Stimulated activated CD4-positive, alpha-beta T cell treated with anti-CD3 and anti-CD28 coated beads, Interleukin-2, amount 100 ng/mL, for 4 hours (primary cell): ENCODE measurements around the gene BCR.
"Not testable (repeated sequence)": the region's sequence is repeated elsewhere in the genome, so short reads cannot be mapped to it uniquely, and the experiment has no call there.

Source experiments
- DNase-seq: peaks from one replicate; pipeline ENCODE4 v3.0.0-alpha.2; 2020; ENCODE audit warnings: low read depth

Gene BCR

DNA sequence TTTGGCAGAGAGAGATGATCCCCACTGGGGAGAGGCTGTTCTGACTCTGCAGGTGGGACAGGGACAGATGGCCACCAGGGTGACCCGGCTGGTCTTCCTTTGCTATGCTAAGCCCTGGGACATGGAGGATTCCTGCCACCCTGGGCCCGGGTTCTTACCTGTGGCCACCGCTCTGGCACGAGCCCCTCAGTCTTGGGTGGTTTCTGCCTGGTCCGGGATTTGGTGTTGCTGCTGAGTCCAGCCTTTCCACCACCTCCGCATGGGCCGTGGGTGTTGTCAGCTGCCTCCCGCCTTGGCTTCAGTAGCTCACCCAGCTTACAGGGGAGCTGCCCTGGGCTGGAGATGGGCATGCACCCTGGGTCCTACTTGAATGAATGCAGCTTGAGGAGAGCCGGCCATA lies 138.0 kb downstream of the BCR start:
- DNase-seq = not testable (repeated sequence)

GRCh38 chr22:23322497-23323080 lies 142.3 kb downstream of the BCR start:
- DNase-seq = not testable (repeated sequence)

DNA sequence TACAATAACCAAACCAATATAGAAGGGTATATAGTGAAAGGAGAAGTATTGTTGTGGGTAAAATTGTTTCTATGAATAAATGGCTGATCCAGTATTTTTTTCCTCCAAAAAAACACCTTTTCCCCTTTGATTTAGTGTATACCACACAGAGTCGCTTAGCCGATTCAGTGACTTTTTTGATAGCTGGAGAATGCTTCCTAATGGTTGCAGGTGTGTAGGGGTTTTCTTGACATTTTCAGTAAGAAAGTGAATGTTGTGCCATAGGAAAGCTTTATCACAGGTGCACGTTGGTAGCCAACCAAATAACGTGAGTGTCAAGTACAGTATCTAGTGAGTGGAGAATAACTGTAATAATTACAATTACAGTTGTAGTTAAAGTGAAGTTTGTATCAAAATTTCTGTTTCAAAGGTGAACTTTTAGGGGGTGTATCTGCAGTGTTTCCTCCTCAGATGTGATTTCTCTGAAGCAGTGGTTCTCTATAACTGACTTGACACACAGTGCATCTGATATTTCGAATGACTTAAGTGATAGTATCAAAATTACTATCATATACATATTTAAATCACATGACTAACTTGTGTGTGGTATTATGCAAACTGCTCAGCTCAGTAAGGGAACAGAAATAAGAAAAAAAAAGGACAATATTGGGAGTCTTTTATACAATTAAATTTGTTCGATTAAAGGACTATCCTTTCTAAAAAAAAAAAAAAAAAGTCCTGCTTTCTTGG lies 143.8 kb downstream of the BCR start:
- not testable (repeated sequence) for DNase-seq

- no peak for DNase-seq
These were observed 144.9 kb downstream of the BCR start for GRCh38 chr22:23325183-23325582.

DNA sequence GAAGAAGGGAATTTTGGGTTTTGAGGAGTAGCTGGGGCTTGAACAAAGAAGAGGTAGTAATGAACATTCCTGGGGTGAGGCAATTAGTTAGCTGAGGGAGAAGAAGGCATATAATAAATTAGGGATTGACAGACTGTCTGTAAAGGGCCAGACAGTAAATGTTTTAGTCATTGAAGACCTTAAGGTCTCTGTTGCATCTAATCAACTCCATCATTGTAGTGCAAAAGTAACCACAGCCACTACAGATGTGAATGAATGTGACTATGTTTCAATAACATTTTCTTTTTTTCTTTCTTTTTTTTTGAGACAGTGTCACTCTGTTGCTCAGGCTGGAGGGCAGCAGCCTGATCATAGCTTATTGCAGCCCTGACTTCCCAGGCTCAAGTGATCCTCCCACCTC lies 153.5 kb downstream of the BCR start:
- not testable (repeated sequence) for DNase-seq

DNA sequence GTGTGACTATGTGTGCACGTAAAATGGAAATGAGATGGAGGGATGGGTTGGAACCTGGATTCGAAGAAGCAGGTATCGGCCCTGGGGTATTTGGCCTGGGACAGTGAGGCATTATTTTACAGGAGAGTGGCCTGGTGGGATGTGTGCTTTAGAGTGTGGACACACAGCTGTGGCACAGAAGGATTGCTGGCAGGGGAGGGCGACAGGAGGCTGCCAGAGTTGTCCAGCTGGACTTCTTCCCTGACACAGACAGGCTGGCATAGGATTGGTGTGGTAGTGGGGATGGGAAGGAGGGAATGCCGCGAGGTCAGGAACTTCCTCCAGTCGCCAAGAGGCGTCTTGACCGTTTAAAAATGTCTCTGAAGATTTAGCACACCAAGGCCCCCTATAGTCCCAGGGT lies 157.4 kb downstream of the BCR start:
- not testable (repeated sequence) for DNase-seq

DNA sequence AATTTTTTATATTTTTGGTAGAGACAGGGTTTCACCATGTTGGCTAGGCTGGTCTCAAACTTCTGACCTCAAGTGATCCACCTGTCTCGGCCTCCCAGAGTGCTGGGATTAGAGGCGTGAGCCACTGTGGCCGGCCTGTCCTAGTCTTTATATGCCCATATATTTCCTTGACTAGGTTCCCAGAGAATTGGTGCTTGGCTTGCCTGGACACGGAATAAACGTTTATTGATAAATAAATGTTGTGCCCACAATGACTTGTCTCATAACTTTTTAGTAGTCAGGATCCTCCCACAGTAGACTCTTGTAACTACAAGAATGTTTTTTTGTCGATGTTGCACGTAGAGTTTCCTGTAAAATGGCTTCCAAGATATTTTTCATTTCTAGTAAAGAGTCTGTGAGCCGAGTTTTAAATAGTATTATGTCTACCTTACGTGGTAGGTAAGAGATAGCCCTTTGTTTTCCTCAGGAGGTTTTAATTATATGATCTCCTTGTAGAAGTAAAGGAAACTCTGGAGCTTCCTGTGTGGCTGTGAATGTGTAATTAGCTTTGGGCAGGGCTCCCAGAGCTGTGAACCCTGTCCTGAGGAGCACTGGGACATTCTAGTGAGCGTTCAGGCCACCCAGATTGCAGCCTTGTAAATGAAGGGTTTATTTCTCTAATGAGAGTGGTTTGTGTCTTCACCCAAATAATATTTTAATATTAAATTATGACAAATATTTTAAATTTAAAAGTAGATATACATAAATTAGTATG lies 161.8 kb downstream of the BCR start:
- DNase-seq = not testable (repeated sequence)

DNA sequence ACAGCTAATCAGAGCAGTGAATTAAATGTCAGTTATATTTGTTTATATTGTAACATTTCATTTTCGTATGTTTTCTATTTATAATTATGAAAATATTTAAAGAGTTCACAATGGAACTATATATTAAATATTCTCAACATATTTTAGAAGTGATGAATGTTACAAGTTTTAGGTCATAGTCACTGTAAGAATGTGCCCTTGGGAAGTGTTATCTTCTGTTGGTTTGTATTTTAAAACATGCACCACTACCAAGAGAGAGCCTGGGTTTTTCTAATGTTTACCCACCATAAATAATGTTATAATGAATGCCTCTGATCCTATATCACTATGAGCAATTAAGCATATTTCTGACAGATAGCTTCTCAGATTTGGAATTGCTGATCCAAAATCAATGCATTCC lies 171.0 kb downstream of the BCR start:
- no peak for DNase-seq

GRCh38 chr22:23353004-23353403 lies 172.7 kb downstream of the BCR start:
- no peak for DNase-seq

GRCh38 chr22:23353696-23354095 lies 173.4 kb downstream of the BCR start:
- DNase-seq = no peak

DNA sequence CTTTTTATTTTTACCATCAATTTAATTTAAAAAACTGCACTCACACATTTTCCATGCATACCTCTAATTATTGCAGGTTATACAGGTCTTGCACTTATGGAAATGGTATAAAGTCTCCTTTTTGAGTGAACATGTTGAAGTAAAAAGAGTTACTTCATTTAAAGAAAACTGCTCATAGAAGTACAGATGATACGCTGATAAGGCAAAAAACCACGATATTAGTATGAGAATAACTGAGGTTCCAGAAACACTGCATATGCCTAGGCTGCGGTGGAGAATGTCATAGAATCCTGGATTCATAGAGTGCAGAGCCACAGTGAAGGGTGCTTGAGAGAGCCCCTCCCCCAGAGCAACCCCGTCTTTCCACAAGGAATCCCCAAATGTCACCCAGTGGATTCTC lies 175.8 kb downstream of the BCR start:
- DNase-seq = no peak

DNA sequence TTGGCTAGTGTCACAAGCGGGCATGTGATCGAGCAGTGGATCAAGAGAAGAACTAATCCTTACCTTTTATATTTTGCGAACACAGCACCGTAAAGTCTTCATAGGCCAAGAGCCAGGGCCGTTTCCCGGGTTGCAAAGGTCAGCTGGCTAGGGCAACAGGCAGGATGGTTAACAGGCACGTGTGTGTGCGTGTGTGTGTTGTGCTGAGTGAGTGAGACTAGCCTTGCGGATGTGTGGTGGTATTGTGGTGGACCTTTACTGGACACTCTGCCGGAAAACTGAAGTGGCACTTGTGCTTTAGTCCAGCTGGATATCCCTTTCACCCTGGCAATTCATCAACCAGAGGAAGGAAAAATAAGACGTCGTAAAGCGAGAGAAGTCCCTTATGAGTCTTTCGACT lies 176.7 kb downstream of the BCR start:
- no peak for DNase-seq

GRCh38 chr22:23359583-23360123 lies 179.3 kb downstream of the BCR start:
- no peak for DNase-seq

DNA sequence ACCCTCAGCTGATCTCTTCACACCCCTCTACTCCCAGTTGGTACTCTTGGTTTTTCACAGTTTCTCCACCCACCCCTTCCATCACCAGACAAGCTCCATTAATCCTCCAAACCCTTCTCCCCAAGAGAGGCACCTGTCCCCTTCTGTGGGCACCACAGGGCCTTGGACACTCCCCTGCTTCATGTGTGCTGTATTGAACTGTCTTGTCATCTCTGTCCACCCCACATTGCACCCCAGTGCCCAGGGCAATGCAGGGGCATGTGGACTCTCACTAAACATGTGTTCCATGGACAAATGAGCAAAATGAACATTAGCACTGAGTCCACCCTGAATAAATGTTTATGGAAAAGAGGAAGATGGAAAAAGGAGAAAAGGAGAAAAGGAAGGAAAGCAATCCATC lies 181.4 kb downstream of the BCR start:
- no peak for DNase-seq

GRCh38 chr22:23363683-23364082 lies 183.4 kb downstream of the BCR start:
- DNase-seq = no peak

DNA sequence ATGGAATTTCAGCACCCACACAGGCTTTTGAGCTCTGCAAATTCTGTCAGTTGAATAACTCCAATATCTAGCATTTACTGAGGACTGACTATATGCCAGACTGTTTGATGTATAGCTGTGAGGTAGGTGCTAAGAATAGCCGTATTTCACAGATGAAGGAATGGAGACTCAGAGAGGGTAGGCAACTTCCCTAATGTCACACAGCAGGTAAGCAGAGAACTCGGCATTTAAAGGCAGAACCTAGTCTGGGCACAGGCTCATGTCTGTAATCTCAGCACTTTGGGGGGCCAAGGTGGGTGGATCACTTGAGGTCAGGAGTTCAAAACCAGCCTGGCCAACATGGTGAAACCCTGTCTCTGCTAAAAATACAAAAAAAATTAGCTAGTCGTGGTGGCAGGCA lies 184.1 kb downstream of the BCR start:
- DNase-seq = no peak

DNA sequence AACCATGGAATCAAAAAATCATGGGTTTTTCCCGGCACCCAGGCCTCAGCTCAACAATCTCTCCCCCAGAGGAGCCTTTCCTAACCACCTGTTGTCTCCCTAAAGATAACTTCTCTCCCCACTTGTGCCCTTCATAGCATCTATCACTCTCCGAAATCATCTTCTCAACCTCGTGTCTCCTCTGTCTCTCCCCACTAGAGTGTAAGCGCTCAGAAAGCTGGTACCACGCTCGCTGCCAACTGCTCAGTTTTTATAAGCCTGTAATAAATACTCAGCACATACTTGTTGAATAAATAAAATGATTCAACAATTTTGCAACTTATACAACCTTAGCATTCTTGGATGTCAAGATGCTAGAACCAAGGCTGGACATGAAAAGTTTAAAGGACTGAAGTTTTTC lies 185.2 kb downstream of the BCR start:
- DNase-seq = no peak

DNA sequence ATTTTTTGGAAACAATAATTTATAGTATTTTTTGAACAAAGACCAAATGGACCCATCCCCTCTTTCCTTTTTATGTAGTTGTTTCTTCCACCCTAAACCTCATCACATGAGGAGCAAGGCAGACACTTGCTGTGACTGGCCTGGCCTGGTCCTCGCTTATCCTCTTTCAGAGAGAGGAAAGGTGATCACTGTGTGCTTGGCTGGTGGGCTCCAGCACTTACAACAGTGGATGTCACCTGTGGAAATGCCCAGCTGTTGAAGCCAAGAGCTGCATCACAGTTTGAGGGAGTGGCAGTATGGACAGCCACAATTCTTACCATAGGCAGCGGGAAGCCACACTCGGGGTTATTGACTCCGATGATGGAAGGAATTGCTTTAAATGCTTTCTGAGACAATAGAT lies 185.7 kb downstream of the BCR start:
- DNase-seq = no peak

DNA sequence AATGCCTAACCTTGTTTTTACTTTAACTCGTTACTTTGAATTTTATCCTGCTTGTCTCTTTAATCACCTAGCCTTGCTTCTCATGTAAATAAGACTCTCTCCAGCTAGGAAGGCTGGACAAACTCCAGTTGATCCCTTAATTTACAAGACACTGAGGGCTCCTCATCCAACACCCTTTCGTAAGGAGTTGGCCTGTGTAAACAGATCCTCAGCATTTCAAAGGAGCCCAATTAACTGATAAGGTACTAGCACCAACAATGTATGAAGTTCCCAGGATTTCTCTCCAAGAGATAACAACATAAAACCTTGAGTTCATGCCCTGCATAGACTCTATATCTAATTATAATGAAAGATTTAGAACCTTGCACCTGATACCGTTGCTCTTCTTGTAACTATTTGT lies 186.9 kb downstream of the BCR start:
- DNase-seq = not testable (repeated sequence)
